A549 (cell line): ENCODE data around the gene RND2. TPM values are rescaled to one million over a fixed set of nuclear protein-coding genes. Genes with fewer than 3 reads are reported as not detected.

Source experiments
- ATAC-seq, 2 experiments: fragments of 200-7000 bp in 1 of 2; fragments of >200 bp in 1 of 2; cut with Nextera tagmentation in 1 of 2; cut with Tn5 transposase in 1 of 2; 3 replicates each; pipeline versions ENCODE4 v1.8.0 to v1.9.1; 2018 to 2020; ENCODE audit warnings: mild to moderate bottlenecking in 1 of 2, moderate library complexity in 1 of 2
- CTCF ChIA-PET: fragments of 300-600 bp; sonication (Branson Sonifier 250); formaldehyde crosslinking; extraction: SDS; loops from one replicate; lab custom pipeline; 2021; ENCODE audit warnings: antibody characterized with exemption, inconsistent platforms; lab: Yijun Ruan, JAX
- POLR2A ChIA-PET: fragments of 350-600 bp; formaldehyde crosslinking; extraction: SDS; loops from one replicate; lab custom pipeline; 2021; ENCODE audit warnings: antibody characterized with exemption, inconsistent platforms; lab: Yijun Ruan, JAX
- DNase-seq, 2 experiments: peaks; one replicate each; pipeline versions ENCODE4 v3.0.0 to v3.0.0-alpha.2; 2011 to 2016; ENCODE audit warnings: low read depth in 1 of 2, low spot score in 1 of 2
- FAIRE-seq: peaks from 2 replicates; lab custom pipeline; 2011; peaks lifted over from hg19 to GRCh38; lab: Jason Lieb, UNC
- H3K27ac ChIP-seq, 2 experiments: fragments of >200 bp; sonication (Bioruptor Twin); formaldehyde crosslinking; 3 replicates each; pipeline ENCODE4 v1.5.1; 2016 to 2017
- H3K4me1 ChIP-seq: fragments of >200 bp; sonication (Bioruptor Twin); formaldehyde crosslinking; 3 replicates; pipeline ENCODE4 v1.6.1; 2016
- H3K4me2 ChIP-seq: fragments of >200 bp; sonication (Bioruptor Twin); formaldehyde crosslinking; 3 replicates; pipeline ENCODE4 v1.6.1; 2016
- H3K4me3 ChIP-seq: fragments of >200 bp; sonication (Bioruptor Twin); formaldehyde crosslinking; 3 replicates; pipeline ENCODE4 v1.5.1; 2016
- H3K9me3 ChIP-seq: fragments of >200 bp; sonication (Bioruptor Twin); formaldehyde crosslinking; 3 replicates; pipeline ENCODE4 v1.6.1; 2016
- CBX2 ChIP-seq: fragments of 200-600 bp; sonication (generic); IDR thresholded peaks from 2 replicates; pipeline ENCODE4 v1.6.1; 2016; ENCODE audit warnings: low read depth, mild to moderate bottlenecking, borderline replicate concordance
- CBX8 ChIP-seq: fragments of 200-600 bp; sonication (generic); IDR thresholded peaks from 2 replicates; pipeline ENCODE4 v1.6.1; 2016
- CEBPB ChIP-seq, 2 experiments: fragments of >200 bp in 1 of 2; sonication (Bioruptor Twin) in 1 of 2; formaldehyde crosslinking in 1 of 2; IDR thresholded peaks; 2 replicates each; pipeline ENCODE4 v1.6.1; 2012 to 2016
- CHD2 ChIP-seq: fragments of 150-350 bp; IDR thresholded peaks from 2 replicates; pipeline ENCODE4 v1.6.1; 2014; ENCODE audit warnings: low read length; ENCODE audit not compliant: partially characterized antibody
- CTCF ChIP-seq: fragments of >200 bp; sonication (Bioruptor Twin); formaldehyde crosslinking; IDR thresholded peaks from 3 replicates; pipeline ENCODE4 v1.5.1; 2016
- EHF ChIP-seq: fragments of 250-450 bp; sonication (Bioruptor Pico); IDR thresholded peaks from 2 replicates; pipeline ENCODE4 v1.5.0; 2020; ENCODE audit warnings: mild to moderate bottlenecking
- ELK1 ChIP-seq: fragments of 150-350 bp; IDR thresholded peaks from 2 replicates; pipeline ENCODE4 v1.6.1; 2014; ENCODE audit warnings: low read depth, mild to moderate bottlenecking, low read length
- ESRRA ChIP-seq: fragments of 150-350 bp; IDR thresholded peaks from 2 replicates; pipeline ENCODE4 v1.6.1; 2014; ENCODE audit warnings: mild to moderate bottlenecking, low read length, borderline replicate concordance
- FOXS1 ChIP-seq: fragments of 250-450 bp; sonication (Bioruptor Pico); IDR thresholded peaks from 2 replicates; pipeline ENCODE4 v1.5.0; 2020; ENCODE audit warnings: mild to moderate bottlenecking, moderate library complexity
- GATA3 ChIP-seq: IDR thresholded peaks from 2 replicates; pipeline ENCODE4 v1.6.1; 2012; ENCODE audit warnings: borderline replicate concordance
- HES2 ChIP-seq: fragments of >200 bp; sonication (Bioruptor Twin); formaldehyde crosslinking; IDR thresholded peaks from 2 replicates; pipeline ENCODE4 v1.6.1; 2016
- HEYL ChIP-seq: fragments of 250-450 bp; sonication (Bioruptor Pico); IDR thresholded peaks from 2 replicates; pipeline ENCODE4 v1.8.0; 2021; ENCODE audit warnings: mild to moderate bottlenecking, moderate library complexity
- HOXB13 ChIP-seq: fragments of 250-450 bp; sonication (Bioruptor Pico); IDR thresholded peaks from 2 replicates; pipeline ENCODE4 v1.5.0; 2020; ENCODE audit warnings: low read depth, mild to moderate bottlenecking, moderate library complexity
- JUN ChIP-seq, 2 experiments: fragments of >200 bp; sonication (Bioruptor Twin); formaldehyde crosslinking; IDR thresholded peaks; 2 replicates in 1 of 2; 3 replicates in 1 of 2; pipeline ENCODE4 v1.6.1; 2016 to 2017
- JUNB ChIP-seq: fragments of >200 bp; sonication (Bioruptor Twin); formaldehyde crosslinking; IDR thresholded peaks from 2 replicates; pipeline ENCODE4 v1.6.1; 2016
- MAFK ChIP-seq: fragments of 450-650 bp; IDR thresholded peaks from 2 replicates; pipeline ENCODE4 v1.6.1; 2014; ENCODE audit not compliant: partially characterized antibody
- NR3C1 ChIP-seq: fragments of >200 bp; sonication (Bioruptor Twin); formaldehyde crosslinking; IDR thresholded peaks from 3 replicates; pipeline ENCODE4 v1.6.1; 2017
- POLR2A ChIP-seq: IDR thresholded peaks from 2 replicates; pipeline ENCODE4 v1.6.1; 2012; ENCODE audit warnings: mild to moderate bottlenecking, low read length
- POLR2AphosphoS2 ChIP-seq: conservative IDR thresholded peaks from 2 replicates; pipeline ENCODE4 v1.6.1; 2012; ENCODE audit warnings: low read length, improper control_type of control experiment, inconsistent platforms
- RAD21 ChIP-seq, 2 experiments: fragments of >200 bp in 1 of 2; sonication (Bioruptor Twin) in 1 of 2; formaldehyde crosslinking in 1 of 2; IDR thresholded peaks in 1 of 2; conservative IDR thresholded peaks in 1 of 2; 2 replicates in 1 of 2; 3 replicates in 1 of 2; pipeline ENCODE4 v1.6.1; 2012 to 2018; ENCODE audit warnings: inconsistent platforms in 1 of 2
- RARB ChIP-seq: fragments of 250-450 bp; sonication (Bioruptor Pico); IDR thresholded peaks from 2 replicates; pipeline ENCODE4 v1.8.0; 2021; ENCODE audit warnings: mild to moderate bottlenecking, moderate library complexity
- USF2 ChIP-seq: fragments of 450-650 bp; IDR thresholded peaks from 2 replicates; pipeline ENCODE4 v1.6.1; 2014; ENCODE audit warnings: antibody characterized with exemption
- ZSCAN20 ChIP-seq: fragments of 250-450 bp; sonication (Bioruptor Pico); IDR thresholded peaks from 2 replicates; pipeline ENCODE4 v1.8.0; 2022; ENCODE audit warnings: mild to moderate bottlenecking, moderate library complexity
- WGBS: methylation state at CpG from one replicate; pipeline ENCODE4 v1.1.6; 2017; ENCODE audit errors: missing lambda C conversion rate; 5-methylcytosine and 5-hydroxymethylcytosine counted together
- polyA plus RNA-seq, 4 experiments: library from polyadenylated mRNA; depleted of rRNA in 3 of 4; stranded (reverse); fragments of >200 nt; fragmentation: RNase III in 1 of 4; extraction: RNeasy Plus Mini Kit Qiagen cat#74134 plus additional on column Dnase treatment in 1 of 4; gene quantifications; 2 replicates in 3 of 4; 3 replicates in 1 of 4; pipeline ENCODE4 v1.2.3, GENCODE V29; 2011 to 2017

Gene RND2
- polyA plus RNA-seq, 2 of the 4 experiments (the other 2 are of a cell fraction) = 0.19 to 0.28 TPM

- CTCF ChIA-PET = interaction anchor here (0.7 to 1.2 kb wide), 4 partner anchors 13 to 241 kb away, joined by 3 read pairs; no protein-coding TSS in a partner anchor
- WGBS = 90% methylated on average over 3 of the region's 3 CpGs
- Histone ChIP-seq H3K4me3 (no peak overlapping the region), H3K27ac (peak overlapping the region in 1 of 2 experiments; percentile 34; a peak in 2 of 6 replicates), H3K4me1 (peaks cover 9% of the 10 kb centered on the region; the same call in 1 of the 3 replicates), H3K9me3 (no peaks in the 10 kb centered on the region)
- FAIRE-seq (no peak), DNase-seq (no peak), ATAC-seq (no peak; a peak in 1 of 6 replicates)
- no peak for TF ChIP-seq EHF (CRISPR knock-in tag)
- no peak for TF ChIP-seq HOXB13
- peak; percentile 48 for TF ChIP-seq MAFK
- TF ChIP-seq, all 56 proteins: peak for 1
- POLR2A ChIA-PET = no interaction called here
- H3K4me2 ChIP-seq = no peak overlapping the region; the same call in 2 of the 3 replicates
Observed at GRCh38 chr17:43069368-43069898, 44.4 kb downstream of the RND2 start.

GRCh38 chr17:43070257-43070656 lies 45.2 kb downstream of the RND2 start:
- Histone ChIP-seq H3K9me3 (no peaks in the 10 kb centered on the region), H3K4me2 (no peak overlapping the region), H3K4me1 (peaks cover 9% of the 10 kb centered on the region; the same call in 1 of the 3 replicates), H3K4me3 (no peak overlapping the region), H3K27ac (no peak overlapping the region)
- 70% methylated on average over 1 of the region's 1 CpG for WGBS
- no peak for FAIRE-seq
- ATAC-seq = no peak
- ChIA-PET CTCF (interaction anchor here (1.1 kb wide), 1 partner anchor 240 kb away, joined by 3 read pairs; no protein-coding TSS in a partner anchor), POLR2A (no interaction called here)
- TF ChIP-seq HEYL (CRISPR knock-in tag) (no peak), RARB (no peak), HES2 (no peak), JUN (IDR thresholded peaks at IDR 0.05) (no peak), POLR2A (no peak), CTCF (no peak), USF2 (no peak), ESRRA (no peak), POLR2AphosphoS2 (no peak), NR3C1 (no peak), JUNB (no peak), MAFK (no peak), CBX8 (no peak), CHD2 (no peak), EHF (CRISPR knock-in tag) (no peak), RAD21 (conservative IDR thresholded peaks at IDR 0.05 in 1 of 2, IDR thresholded peaks at IDR 0.05 in 1 of 2) (no peak), GATA3 (no peak)
- DNase-seq = no peak

- no peak overlapping the region for H3K27ac ChIP-seq
- H3K4me1 ChIP-seq = peaks cover 9% of the 10 kb centered on the region; the same call in 1 of the 3 replicates
- ATAC-seq = no peak
- CTCF ChIA-PET = interaction anchor here (0.8 to 1.1 kb wide), 2 partner anchors 12 to 239 kb away, joined by 3 read pairs; no protein-coding TSS in a partner anchor
- no peak for FAIRE-seq
- H3K9me3 ChIP-seq = no peaks in the 10 kb centered on the region
- TF ChIP-seq EHF (CRISPR knock-in tag) = no peak
- 53% methylated on average over 1 of the region's 1 CpG for WGBS
- POLR2A ChIA-PET = no interaction called here
- no peak for DNase-seq
- no peak overlapping the region for H3K4me2 ChIP-seq
- no peak overlapping the region for H3K4me3 ChIP-seq
Observed at GRCh38 chr17:43070872-43071271, 45.8 kb downstream of the RND2 start.

- H3K9me3 ChIP-seq = no peaks in the 10 kb centered on the region
- no peak overlapping the region for H3K4me2 ChIP-seq
- WGBS = 90% methylated on average over 4 of the region's 4 CpGs
- ChIA-PET POLR2A (no interaction called here), CTCF (interaction anchor here (1.1 to 1.7 kb wide), 2 partner anchors 29 to 50 kb away, joined by 3 to 5 read pairs; no protein-coding TSS in a partner anchor)
- ATAC-seq = no peak
- no peak overlapping the region for H3K4me3 ChIP-seq
- no peak for TF ChIP-seq ELK1
- TF ChIP-seq MAFK = peak; percentile 53
- TF ChIP-seq ZSCAN20 (CRISPR knock-in tag) = no peak
- no peak for TF ChIP-seq HES2
- TF ChIP-seq FOXS1 = no peak
- TF ChIP-seq GATA3 = no peak
- no peak for TF ChIP-seq CBX2
- no peak for TF ChIP-seq CEBPB (IDR thresholded peaks at IDR 0.05)
- no peak for FAIRE-seq
- no peak for DNase-seq
- H3K27ac ChIP-seq = no peak overlapping the region
- no peaks in the 10 kb centered on the region for H3K4me1 ChIP-seq
Observed at GRCh38 chr17:43074869-43075268, 49.8 kb downstream of the RND2 start.
